Anterior cingulate cortex (tissue), 58 donors: ENCODE results near the gene KRT9.
"Not testable (repeated sequence)": the region's sequence is repeated elsewhere in the genome, so short reads cannot be mapped to it uniquely, and the experiment has no call there.

Experiments
- DNase-seq, 58 donors: peaks; one replicate each; lab custom pipeline; 2025; lab: John Stamatoyannopoulos, UW

Gene KRT9

DNA sequence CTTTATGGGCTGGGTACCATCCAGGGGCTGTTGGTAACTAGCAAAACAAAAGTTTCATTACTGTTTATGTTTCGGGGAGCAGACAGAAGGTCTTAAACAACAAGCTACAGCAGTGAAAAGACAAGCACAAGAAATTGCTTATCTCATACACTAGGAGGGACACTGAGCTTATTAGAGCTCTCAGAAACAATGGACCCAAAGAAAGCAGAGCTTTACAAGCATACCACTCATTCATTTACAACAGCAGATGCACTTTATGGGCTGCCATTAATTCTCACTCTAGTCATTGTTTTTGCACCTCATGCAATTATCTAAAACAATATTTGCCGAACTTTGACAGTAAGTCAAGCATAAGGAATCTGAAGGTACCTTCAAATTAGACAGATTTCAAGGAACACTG is 30.7 kb upstream of the KRT9 start:
- no peak for DNase-seq

GRCh38 chr17:41600318-41600717 is 28.5 kb upstream of the KRT9 start:
- DNase-seq, result no peak

- DNase-seq, result no peak
Measured at GRCh38 chr17:41599680-41600079, 27.8 kb upstream of the KRT9 start.

DNA sequence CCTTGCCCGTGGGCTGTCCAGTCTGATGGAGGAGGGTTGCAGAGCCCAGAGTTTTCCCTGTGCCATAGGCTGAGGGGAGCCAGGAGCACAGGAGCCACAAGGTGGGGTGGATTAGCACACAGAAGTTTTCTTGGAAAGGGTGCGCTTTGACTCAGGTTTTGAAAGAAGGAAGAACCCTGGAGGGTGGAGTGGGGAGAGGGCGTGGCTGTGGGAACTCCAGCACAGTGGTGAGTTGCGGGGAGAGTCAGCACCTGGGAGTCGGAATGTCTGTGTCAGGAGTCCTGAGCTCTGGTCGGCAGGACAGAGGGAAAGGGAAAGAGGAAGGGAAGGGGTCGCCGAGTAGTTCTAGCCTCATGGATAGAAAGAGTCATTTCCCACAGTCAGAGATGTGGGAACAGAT is 23.7 kb upstream of the KRT9 start:
- DNase-seq, result no peak

DNA sequence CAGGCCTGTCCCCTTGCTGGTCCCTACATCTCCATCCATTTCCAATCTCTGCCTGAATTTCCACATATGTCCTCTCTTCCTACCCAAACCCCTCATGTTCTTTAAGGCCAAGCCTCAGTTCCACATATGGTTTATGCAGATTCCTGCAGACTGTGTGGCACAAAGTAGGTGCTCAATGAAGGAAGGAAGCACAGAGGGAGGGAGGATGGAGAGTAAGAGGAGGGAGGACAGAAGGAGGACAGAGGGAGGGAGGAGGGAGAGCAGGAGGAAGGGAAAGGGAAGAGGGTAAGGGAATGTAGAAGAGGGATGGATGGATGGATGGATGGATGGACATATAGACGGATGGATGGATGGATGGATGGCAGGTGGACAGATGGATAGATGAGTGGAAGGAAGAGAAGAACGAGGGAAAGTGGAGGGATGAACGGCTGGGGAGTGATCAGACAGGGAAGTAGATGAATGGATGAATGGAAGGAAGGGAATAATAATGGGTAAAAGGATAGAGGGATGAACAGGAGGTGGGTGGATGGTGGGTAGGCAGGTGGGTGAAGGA is 22.6 kb upstream of the KRT9 start:
- DNase-seq, result no peak

- DNase-seq, result no peak
Measured at GRCh38 chr17:41593306-41593981, 21.6 kb upstream of the KRT9 start.

DNA sequence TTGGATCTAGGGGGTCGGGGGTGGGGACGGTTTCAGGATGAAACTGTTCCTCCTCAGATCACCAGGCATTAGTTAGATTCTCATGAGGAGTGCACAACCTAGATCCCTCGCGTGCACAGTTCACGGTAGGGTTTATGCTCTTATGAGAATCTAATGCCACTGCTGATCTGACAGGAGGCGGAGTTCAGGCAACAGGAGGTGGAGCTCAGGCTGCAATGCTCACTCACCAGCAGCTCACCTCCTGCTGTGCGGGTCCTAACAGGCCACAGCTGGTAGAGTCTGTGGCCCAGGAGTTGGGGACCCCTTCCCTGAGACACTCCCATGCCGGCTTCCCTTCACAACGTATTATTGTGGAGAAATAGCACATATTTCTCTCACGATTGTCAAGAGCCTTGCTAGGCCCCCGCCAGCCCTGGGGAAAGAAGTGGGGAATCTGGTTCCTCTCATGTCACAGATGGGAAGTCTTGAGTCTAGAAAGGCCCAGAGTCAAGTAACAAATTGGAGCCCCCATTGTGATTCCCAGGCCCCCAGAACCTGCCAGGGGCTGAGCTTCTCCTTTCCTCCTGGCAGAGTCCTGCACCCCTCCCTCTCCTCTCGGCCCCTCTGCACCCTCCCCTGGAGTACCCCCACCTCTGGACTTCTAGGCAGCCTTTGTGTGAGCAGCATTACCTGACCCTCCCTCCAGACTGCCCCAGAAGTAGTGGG is 20.9 kb upstream of the KRT9 start:
- DNase-seq, result no peak

DNA sequence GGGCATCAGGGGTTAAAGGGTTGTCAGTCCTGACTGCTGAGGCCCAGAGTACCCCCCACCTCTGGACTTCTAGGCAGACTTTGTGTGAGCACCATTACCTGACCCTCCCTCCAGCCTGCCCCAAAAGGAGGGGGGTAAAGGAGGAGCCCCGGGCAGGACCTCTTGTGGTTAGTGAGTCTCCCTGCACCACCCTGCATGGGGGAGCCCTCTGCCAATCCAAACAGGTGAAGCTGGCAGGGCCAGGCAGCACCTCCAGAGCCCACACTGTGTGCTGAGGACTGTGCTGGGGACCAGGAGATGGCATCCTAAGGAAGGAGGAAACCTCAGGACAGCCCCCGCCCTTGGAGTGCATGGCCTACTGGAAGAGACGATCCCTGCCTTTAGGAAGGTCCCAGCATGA is 17.4 kb upstream of the KRT9 start:
- no peak for DNase-seq

DNA sequence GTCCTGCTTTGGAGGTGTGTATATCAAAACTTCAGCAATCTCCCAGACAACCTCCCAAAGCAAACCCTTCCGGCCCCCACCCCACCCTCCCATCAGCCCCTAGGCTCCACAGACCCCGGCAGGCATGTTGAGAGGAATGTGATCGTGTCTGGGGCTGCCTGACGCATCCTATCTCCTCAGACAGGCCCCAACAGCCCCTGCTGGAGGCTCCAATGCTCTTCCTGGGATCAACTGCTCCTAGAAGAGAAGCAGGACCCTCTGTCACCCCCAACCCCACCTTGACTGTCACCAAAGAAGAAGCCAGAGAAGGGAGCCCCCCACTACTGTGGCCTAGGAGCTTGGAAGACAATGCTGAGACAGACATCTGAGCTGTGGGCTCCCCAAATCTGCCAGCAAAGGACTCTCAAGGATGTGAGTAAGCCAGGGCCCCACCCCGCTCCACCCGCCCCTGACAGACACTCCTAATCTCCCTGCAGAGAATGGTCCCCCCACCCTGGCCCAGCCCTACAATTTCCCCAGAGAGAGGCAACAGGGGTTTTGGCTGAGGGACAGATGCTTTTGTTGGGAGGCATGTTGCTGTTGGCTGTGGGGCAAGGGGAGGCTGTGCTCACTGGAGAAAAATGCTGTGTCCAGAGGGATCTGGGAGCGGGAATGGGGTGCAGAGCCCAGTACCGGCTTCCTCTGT is 16.4 kb upstream of the KRT9 start:
- no peak for DNase-seq

GRCh38 chr17:41586863-41587495 is 15.1 kb upstream of the KRT9 start, which contains the start of gene KRT14:
Gene KRT14, minus strand, starts transcription at chr17:41586895. Its CDS starts 61 bp downstream, at chr17:41586834.
- DNase-seq, result no peak

GRCh38 chr17:41585301-41586056 is 13.6 kb upstream of the KRT9 start:
- DNase-seq, result no peak

GRCh38 chr17:41584331-41584927 is 12.6 kb upstream of the KRT9 start:
- not testable (repeated sequence) for DNase-seq

GRCh38 chr17:41583137-41584127 is 11.6 kb upstream of the KRT9 start:
- no peak for DNase-seq

DNA sequence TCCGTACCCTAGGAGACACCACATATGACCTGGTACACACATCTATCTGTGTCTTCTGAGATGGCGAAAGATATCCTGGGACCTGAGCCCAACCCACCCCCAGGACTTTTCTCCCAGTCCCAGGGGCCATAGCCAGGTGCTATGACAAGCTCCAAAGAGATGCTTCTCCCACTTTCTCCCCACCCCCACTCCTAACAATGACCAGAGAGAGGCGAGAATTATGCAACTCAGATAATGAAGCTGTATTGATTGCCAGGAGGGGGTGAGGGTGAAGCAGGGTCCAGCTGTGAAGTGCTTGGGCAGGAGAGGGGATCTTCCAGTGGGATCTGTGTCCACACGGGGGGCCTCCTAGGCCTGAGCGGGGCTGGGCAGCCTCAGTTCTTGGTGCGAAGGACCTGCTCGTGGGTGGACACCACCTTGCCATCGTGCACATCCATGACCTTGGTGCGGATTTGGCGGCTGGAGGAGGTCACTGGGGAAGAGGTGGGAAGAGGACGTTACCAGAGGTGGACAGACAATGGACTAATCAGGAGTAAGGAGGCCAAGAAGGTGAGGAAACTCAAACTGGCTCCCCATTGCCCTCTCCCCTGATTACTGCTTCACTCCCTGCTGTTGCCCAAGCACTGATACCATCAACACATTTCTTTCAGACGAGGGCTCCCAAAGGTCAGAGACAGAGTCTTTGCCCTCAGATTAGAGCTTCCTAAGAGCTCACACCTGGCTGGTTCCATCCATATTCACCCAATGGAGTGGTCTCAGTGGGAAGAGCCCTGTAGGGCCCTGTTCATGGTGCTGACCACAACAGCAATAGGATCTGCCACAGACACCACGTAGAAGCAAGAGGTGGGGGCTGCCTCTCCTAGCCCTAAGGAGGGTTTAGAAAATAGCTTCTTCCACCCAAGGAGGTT is 10.5 kb upstream of the KRT9 start:
- DNase-seq, result not testable (repeated sequence)

GRCh38 chr17:41581366-41582060 is 9.7 kb upstream of the KRT9 start:
- DNase-seq, result no peak

DNA sequence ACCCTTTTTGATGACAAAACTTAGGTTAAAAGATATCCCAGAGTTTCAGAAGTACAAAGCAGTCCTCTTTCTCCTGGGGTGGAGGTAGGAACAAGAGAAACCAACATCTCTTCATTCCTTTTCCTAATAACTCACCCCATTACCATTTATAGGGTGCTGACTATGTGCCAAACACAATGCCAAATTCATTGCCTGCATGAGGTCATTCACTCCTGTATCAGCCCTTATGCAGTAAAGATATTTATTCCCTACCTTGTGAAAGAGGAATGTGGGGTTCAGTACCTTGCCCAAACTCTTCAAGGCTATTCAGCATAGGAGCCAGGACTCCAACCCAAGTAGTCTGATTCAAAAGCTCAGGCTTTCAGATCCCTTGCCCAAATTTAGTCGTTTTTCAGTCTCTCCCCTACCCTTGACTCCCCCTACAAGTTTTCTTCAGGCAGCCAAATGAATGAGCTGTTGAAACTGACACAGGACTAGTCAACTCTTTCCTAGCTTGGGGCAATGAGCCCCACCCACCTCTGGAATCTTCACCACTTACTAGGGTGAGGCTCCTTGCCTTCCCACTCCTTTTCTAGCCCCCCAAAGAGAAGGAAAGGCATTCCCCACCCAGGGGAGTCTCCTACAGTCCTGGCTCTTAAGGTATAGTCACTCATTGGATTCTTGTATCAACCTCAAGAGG is 9.0 kb upstream of the KRT9 start:
- no peak for DNase-seq
